Astrocyte of the spinal cord (primary cell): ENCODE data around the gene SH3BP1.
"Not testable (repeated sequence)": the region's sequence is repeated elsewhere in the genome, so short reads cannot be mapped to it uniquely, and the experiment has no call there.

Experiments
- DNase-seq: peaks from one replicate; pipeline ENCODE4 v3.0.0; 2011; ENCODE audit warnings: low read depth, low spot score
- H3K4me3 ChIP-seq: 2 replicates; pipeline ENCODE4 v1.5.1; 2011; ENCODE audit warnings: low read depth, mild to moderate bottlenecking, low read length, moderate library complexity
- CTCF ChIP-seq: IDR thresholded peaks from 2 replicates; pipeline ENCODE4 v1.5.1; 2012; ENCODE audit warnings: low read depth, mild to moderate bottlenecking, low read length, inconsistent platforms
- in situ Hi-C: cut with HindIII; loops from 2 replicates; pipeline ENCODE4 v1.10.0; 2017; ENCODE audit warnings: low sequenced_read_pairs

Gene SH3BP1

DNA sequence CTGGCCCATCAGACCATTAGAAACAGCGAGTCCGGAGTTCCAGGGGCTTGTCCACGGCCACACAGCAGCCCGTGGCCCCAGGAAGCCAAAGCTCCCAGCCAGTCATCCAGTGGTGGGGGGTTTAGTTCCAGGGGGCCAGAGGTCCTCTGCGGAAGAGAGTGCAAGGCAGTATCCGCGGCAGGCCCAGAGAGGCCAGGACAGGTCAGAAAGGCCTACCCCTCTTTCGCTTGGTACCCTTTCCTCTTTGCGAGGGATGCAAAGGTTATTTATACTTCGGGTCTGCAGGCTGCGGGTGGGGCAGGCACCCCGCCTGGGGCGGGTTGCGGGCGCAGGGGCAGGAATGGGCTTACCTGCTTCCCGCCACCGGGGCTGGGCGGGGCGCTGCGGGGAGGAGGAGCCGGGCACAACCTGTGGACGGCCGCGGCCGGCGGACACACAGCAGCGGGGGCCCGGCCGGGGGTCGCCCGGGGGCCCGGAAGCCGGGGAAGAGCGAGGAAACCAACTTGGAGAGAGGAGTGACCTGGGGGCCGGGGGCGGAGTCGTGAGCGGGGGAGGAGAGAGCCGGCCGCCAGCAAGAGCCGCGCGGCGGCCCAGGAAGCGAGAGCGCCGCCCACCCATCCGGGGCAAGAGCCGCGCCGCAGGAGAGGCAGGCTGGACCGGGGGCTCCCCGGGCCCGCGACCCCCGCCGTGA is at the start of gene SH3BP1:
Gene SH3BP1, plus strand, starts transcription at position 600 of the 691 bp plus-strand sequence. CDS start 119 bp downstream, outside the sequence.
- in situ Hi-C loops, result no loop called here
- H3K4me3 ChIP-seq, result peak within 1 kb of the TSS; percentile 60
- TF ChIP-seq CTCF, result no peak
- DNase-seq, result no peak

- DNase-seq, in situ Hi-C loops, H3K4me3 ChIP-seq: not testable (repeated sequence)
These were observed 48.4 kb upstream of the SH3BP1 start for GRCh38 chr22:37591081-37591480.

DNA sequence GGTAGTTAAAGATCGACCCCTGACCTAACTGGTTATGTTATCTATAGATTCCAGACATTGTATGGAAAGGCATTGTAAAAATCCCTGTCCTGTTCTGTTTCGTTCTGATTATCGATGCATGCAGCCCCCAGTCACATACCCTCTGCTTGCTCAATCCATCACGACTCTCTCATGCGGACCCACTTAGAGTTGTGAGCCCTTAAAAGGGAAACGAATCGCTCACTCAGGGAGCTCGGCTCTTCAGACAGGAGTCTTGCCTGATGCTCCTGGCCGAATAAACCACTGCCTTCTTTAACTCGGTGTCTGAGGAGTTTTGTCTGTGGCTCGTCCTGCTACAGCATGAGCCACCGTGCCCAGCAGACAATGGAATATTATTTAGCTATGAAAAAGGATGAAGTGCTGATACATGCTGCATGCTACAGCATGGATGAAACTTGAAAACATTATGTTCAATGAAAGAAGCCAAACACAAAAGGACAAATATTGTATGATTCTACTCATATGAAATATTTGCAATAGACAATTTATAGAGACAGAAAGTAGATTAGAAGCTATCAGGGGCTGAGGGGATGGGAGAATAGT is 47.6 kb upstream of the SH3BP1 start:
- in situ Hi-C loops, result no loop called here
- TF ChIP-seq CTCF, result no peak
- no peak overlapping the region for H3K4me3 ChIP-seq
- no peak for DNase-seq

DNA sequence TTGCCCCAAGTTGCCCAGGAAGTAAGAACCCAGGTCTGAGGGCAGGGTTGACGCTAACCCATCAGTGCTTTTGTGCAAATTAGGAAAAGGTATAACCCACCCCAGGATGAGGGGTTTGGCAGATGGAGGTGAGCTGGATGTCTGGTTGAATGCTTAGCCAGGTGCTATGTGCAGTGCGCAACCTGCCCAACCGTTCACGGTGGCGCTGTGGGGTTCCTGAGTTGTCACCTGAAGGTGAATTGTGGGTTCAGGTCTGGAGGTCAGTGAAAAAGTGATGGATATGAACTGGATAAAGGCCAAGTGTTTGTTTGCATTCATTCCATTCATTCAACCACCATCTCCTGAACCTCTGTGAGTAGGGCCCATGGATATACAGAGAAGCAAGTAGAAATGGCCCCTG is 45.2 kb upstream of the SH3BP1 start:
- TF ChIP-seq CTCF, result no peak
- H3K4me3 ChIP-seq, result no peak overlapping the region
- DNase-seq, result no peak
- in situ Hi-C loops, result no loop called here

DNA sequence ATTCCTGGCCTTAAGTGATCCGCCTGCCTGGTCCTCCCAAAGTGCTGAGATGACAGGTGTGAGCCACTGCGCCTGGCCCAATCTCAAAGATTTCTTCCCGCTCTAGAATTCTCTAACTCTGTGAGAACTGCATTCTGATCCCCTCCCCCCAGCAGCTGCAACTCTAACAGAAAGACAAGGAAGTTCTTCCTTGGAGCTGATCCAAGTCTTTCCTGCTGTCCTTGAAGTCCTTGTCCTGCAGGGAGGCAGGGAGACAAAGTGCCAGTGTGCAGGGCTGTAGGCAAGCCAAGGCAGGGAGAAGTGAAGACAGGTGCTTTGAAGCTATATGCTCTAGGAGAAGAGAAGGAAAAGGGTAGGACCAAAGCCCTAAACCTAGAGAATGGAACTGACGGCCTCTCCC is 40.3 kb upstream of the SH3BP1 start:
- no peak for TF ChIP-seq CTCF
- in situ Hi-C loops, result no loop called here
- DNase-seq, result no peak

DNA sequence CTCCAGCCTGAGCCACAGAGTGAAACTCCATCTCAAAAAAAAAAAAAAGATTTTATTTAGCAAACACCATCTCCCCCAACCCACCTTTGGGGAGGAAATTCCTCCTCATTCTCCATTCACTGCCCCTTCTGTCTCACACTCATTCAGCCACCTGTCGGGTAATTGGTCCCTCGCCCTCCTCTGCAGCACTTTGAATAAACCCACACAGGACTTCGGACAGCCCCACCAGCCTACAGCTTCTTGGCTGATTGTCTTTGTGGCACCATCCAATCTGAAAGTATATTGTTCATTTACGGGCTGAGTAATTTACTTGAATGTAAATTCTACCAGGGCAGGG is 38.3 kb upstream of the SH3BP1 start:
- no peak overlapping the region for H3K4me3 ChIP-seq
- no peak for DNase-seq
- in situ Hi-C loops, result no loop called here
- no peak for TF ChIP-seq CTCF

More for the DNA sequence above, 40.3 kb upstream of the SH3BP1 start:
- H3K4me3 ChIP-seq, result no peak overlapping the region

DNA sequence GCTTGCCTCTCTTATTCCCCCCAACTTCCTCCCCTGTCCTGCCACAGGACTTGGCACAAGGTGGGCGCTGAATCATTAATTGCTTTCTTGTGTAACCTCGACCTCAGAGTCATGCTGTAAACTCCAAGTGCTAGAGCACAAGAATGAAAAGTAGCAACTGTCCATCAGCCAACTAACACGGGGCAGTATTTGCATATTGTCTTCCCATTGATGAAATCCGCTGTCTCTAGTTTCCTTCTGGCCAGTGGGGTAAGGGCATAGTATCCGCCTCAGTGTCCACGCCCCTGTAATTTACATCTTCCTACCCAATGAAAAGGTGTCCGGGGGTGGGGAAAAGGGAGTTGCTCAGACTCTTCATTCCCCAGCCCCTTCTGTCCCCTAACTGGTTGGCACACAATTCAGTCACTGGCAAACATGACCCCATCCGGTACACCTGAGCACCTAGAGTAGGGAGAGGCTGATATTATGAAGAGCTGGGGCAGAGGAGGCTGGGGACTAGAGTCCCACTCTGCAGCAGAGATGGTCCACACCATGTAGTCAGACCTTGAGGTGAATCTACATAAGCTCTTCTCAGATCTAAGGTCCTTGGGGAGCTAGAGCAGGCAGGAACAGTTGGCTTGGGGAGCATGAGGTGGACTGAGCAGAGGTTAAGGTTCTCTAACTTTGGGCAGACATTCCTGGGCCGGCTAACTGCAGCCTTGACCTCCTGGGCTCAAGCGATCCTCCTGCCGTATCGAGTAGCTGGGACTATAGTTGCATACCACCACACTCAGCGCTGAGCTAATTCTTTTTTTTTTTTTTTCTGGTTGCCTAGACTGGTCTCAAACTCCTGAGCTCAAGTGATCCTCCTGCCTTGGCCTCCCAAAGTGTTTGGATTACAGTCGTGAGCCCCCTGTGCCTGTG is 37.7 kb upstream of the SH3BP1 start:
- no peak for TF ChIP-seq CTCF
- DNase-seq, result peak; percentile 19
- H3K4me3 ChIP-seq, result no peak overlapping the region
- in situ Hi-C loops, result no loop called here

GRCh38 chr22:37602546-37603277 is 36.8 kb upstream of the SH3BP1 start:
- DNase-seq, H3K4me3 ChIP-seq, in situ Hi-C loops: not testable (repeated sequence)
